Measurements from ENCODE around the gene TACC3.

DNA sequence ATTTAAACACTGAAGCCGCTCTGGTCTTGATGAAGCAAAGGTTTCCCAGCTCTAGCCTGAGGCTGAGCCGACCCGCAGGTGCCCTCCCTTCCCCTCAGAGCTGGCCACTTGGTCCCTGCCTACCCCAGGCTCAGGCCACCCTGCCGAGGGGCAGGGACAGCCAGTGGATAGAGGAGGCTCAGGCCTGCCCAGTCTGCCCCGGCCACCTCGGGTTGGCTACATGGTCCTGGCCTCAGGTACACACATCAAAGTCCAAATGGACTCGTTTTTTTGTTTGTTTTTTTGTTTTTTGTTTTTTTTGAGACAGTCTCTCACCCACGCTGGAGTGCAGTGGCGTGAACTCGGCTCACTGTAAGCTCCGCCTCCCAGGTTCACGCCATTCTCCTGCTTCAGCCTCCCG is 23.8 kb downstream of the TACC3 start:
- TF ChIP-seq, protein P1, sequence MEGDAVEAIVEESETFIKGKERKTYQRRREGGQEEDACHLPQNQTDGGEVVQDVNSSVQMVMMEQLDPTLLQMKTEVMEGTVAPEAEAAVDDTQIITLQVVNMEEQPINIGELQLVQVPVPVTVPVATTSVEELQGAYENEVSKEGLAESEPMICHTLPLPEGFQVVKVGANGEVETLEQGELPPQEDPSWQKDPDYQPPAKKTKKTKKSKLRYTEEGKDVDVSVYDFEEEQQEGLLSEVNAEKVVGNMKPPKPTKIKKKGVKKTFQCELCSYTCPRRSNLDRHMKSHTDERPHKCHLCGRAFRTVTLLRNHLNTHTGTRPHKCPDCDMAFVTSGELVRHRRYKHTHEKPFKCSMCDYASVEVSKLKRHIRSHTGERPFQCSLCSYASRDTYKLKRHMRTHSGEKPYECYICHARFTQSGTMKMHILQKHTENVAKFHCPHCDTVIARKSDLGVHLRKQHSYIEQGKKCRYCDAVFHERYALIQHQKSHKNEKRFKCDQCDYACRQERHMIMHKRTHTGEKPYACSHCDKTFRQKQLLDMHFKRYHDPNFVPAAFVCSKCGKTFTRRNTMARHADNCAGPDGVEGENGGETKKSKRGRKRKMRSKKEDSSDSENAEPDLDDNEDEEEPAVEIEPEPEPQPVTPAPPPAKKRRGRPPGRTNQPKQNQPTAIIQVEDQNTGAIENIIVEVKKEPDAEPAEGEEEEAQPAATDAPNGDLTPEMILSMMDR (IDR thresholded peaks at IDR 0.05), result no peak
- no peak for TF ChIP-seq POLR2A (IDR thresholded peaks at IDR 0.05)

Measured in adrenal gland (tissue), 5 donors.